ENCODE results near the gene PSME2. TPM values are rescaled to one million over a fixed set of nuclear protein-coding genes. Genes with fewer than 3 reads are reported as not detected.

The PSME2 gene
- total and polyA plus RNA-seq, 8 donors: 62.4 to 421 (median 232) TPM

- no peak for TF ChIP-seq POLR2AphosphoS5 (IDR thresholded peaks at IDR 0.05)
- TF ChIP-seq EP300 (IDR thresholded peaks at IDR 0.05): no peak
- TF ChIP-seq POLR2A (IDR thresholded peaks at IDR 0.05): no peak
- no peak for TF ChIP-seq CTCF (IDR thresholded peaks at IDR 0.05)
- H3K27me3 ChIP-seq: no peaks in the 10 kb centered on the region
- H3K36me3 ChIP-seq: peaks cover 25 to 37% (median 35%) of the 10 kb centered on the region in 4 donors
- H3K4me3 ChIP-seq: peak overlapping the region; percentile 56 to 81 (median 64)
- no peak for DNase-seq
- peaks cover 19 to 34% (median 33%) of the 10 kb centered on the region in 4 donors for H3K4me1 ChIP-seq
- H3K27ac ChIP-seq: peak overlapping the region; percentile 72 to 100 (median 98)
- WGBS, 5 donors: 1 to 3% (median 1%) methylated on average over 14 of the region's 14 CpGs
- intact Hi-C loops (cut with DNase I; ENCODE audit: low total_unique reads): no loop called here
- no peaks in the 10 kb centered on the region for H3K9me3 ChIP-seq
Measured at GRCh38 chr14:24115422-24116127, 30.8 kb downstream of the PSME2 start.

DNA sequence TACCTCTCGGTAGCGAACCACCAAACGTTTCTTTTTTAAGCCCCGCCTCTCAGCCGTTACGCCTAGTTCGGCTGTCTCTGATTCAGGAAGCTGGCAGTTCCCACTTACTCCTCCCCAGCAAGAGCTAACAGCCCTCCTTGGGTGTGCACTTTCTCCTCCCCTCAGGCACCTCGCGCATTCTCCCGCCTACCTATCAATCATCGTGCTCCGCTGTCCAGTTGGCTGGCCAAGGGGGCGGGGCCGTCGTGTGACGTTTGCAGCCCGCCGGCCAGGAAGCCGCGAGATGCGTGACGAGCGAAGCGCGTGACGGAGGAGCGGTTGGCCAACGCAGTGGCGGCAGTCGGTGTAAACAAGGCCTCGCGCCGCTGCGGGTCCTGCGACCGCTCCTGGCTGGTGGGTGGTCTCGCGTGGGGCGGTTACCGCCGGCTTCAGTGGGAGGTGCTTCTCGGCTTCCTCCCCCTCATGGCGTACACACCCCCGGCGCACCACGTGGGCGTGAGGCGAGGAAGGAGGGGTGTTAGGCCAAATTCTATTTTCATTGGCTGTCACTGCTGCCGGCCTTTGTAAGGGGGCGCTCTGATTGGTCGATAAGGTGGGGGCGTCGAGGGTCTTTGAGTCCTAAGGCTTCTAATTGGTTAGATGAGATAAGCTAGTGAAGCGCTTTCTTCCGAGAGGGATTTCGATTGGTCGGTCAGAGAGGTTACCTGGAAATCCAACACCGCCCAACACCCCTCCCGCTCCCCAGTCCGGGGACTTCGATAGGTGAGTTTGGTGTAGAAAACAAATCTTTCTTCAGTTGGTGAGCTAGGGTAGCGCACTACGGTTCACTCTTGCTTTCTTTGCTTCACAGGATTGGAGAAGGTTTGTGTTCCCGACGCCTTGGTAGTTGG, 31.6 kb downstream of the PSME2 start, which contains the start of the genes DCAF11 and NRL:
TSS of gene DCAF11 (plus strand) at position 246 of the 890 bp plus-strand sequence. CDS start 818 bp downstream, outside the sequence.
TSS of gene NRL (minus strand) at position 418 of the 890 bp plus-strand sequence. CDS start 32,101 bp downstream, outside the sequence.
- Histone ChIP-seq H3K4me3 (peak within 1 kb of the TSS; percentile 56 to 81 (median 64)), H3K27me3 (no peaks in the 10 kb centered on the region), H3K9me3 (no peaks in the 10 kb centered on the region), H3K4me1 (peaks cover 19 to 38% (median 34%) of the 10 kb centered on the region in 4 donors), H3K27ac (peak within 1 kb of the TSS; percentile 94 to 100 (median 98)), H3K36me3 (peaks cover 18 to 29% (median 27%) of the 10 kb centered on the region in 4 donors)
- peak; percentile 97 to 100 for DNase-seq
- WGBS, 5 donors: 0 to 1% (median 0%) methylated on average over 59 to 65 of the region's 65 CpGs
- TF ChIP-seq POLR2AphosphoS5 (IDR thresholded peaks at IDR 0.05) (peak; percentile 59 to 85 (median 82)), POLR2A (IDR thresholded peaks at IDR 0.05) (no peak), EP300 (IDR thresholded peaks at IDR 0.05) (peak; percentile 84)
- intact Hi-C loops (cut with DNase I; ENCODE audit: low total_unique reads): no loop called here

DNA sequence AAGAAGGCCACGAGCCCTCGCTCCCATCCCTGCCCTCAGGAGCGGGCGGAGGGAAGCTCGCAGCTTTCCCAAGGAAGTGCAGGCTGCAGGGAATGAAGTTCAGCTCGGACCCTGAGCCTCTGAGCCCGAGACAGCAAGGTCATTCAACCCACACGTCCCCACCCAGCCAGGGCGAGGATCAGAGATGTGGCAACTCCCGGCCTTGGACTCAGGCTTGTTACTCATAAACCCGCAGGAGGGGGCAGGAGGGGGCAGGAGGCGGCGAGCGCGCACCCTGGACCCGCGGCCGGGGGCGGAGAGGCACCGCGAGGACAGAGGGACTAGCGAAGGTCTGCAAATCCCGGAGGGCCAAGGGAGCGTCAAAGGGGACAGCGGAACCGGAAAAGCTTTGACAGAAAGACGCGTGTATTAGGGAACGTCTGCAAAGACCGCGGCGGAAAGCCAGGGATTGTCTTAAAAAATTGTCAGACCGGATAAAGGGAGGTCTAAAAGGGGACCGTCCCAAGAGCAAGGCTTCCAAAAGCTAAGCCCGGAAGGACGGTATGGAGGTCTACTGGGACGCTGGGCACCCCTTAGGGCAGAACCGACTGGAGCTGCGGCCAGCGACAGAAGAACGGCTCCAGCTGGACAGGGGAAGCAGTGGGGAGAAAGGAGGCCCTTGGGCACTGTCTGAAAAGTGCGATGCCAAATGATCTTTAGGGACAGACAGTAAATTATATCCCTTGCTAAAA, 32.4 kb downstream of the PSME2 start:
- intact Hi-C loops (cut with DNase I; ENCODE audit: low total_unique reads): no loop called here

More for the DNA sequence above, 32.4 kb downstream of the PSME2 start:
- TF ChIP-seq EP300 (IDR thresholded peaks at IDR 0.05): no peak
- TF ChIP-seq CTCF (IDR thresholded peaks at IDR 0.05): peak in 2 of 7 experiments; percentile 4 to 6
- no peak for TF ChIP-seq POLR2AphosphoS5 (IDR thresholded peaks at IDR 0.05)
- TF ChIP-seq POLR2A (IDR thresholded peaks at IDR 0.05): peak in 2 of 4 donors; percentile 42 to 57
- Histone ChIP-seq H3K9me3 (no peaks in the 10 kb centered on the region), H3K4me3 (peak overlapping the region; percentile 56 to 81 (median 64)), H3K27me3 (no peaks in the 10 kb centered on the region), H3K27ac (peak overlapping the region; percentile 94 to 100 (median 98)), H3K36me3 (peaks cover 10 to 21% (median 19%) of the 10 kb centered on the region in 4 donors), H3K4me1 (peaks cover 22 to 38% (median 36%) of the 10 kb centered on the region in 4 donors)
- DNase-seq: peak; percentile 75 to 94
- 0 to 1% (median 0%) methylated on average over 32 to 42 of the region's 42 CpGs for WGBS, 5 donors
